ENCODE results near the gene SPDEF. TPM values are rescaled to one million over a fixed set of nuclear protein-coding genes. Genes with fewer than 3 reads are reported as not detected.

The SPDEF gene
- total and polyA plus RNA-seq, 10 of the 15 experiments (the other 5 are each of a cell fraction or from before 2014, with no cell fraction given) = not detected

GRCh38 chr6:34496103-34496685 lies 59.9 kb downstream of the SPDEF start:
- Histone ChIP-seq H3K9ac (ENCODE audit: control insufficient read depth, insufficient read depth, low read length) (no peak overlapping the region), H3K4me3 (no peak overlapping the region), H3K9me3 (replicated peaks; ENCODE audit: control insufficient read depth, insufficient read depth, low read length) (peaks cover 2% of the 10 kb centered on the region; the same call in 2 of the 3 replicates), H2AFZ (ENCODE audit: control insufficient read depth, low read depth, low read length) (no peak overlapping the region), H3K4me2 (ENCODE audit: control insufficient read depth, insufficient read depth) (no peak overlapping the region), H3K27me3 (replicated peaks in 1 of 2; ENCODE audit: control insufficient read depth in 2 of 2, insufficient read depth in 2 of 2, low read length in 1 of 2) (no peaks in the 10 kb centered on the region), H3K79me2 (ENCODE audit: control insufficient read depth, insufficient read depth, low read length) (no peaks in the 10 kb centered on the region), H4K20me1 (ENCODE audit: control insufficient read depth, insufficient read depth) (no peaks in the 10 kb centered on the region), H3K36me3 (ENCODE audit: control insufficient read depth in 2 of 2, insufficient read depth in 2 of 2, low read length in 1 of 2) (no peaks in the 10 kb centered on the region), H3K27ac (ENCODE audit: control insufficient read depth, insufficient read depth) (no peak overlapping the region), H3K4me1 (ENCODE audit: control insufficient read depth, insufficient read depth, low read length) (no peaks in the 10 kb centered on the region)
- ChIA-PET POLR2A (interaction anchor here (0.7 kb wide), 1 partner anchor 264 kb away, joined by 5 read pairs; no protein-coding TSS in a partner anchor), SMC1A (ENCODE audit: uncharacterized antibody, unreplicated experiment) (no interaction called here), RAD21 (ENCODE audit: unreplicated experiment) (interaction anchor here (0.6 kb wide), 2 partner anchors 247 to 491 kb away, joined by 3 to 4 read pairs; no protein-coding TSS in a partner anchor), CTCF (interaction anchor here (0.8 kb wide), 1 partner anchor 36 kb away, joined by 3 read pairs; no protein-coding TSS in a partner anchor)
- ATAC-seq (no peak), FAIRE-seq (no peak), DNase-seq (ENCODE audit: low read depth, low spot score) (no peak)
- no peak for TF ChIP-seq PBX3 (IDR thresholded peaks at IDR 0.05; ENCODE audit: insufficient replicate concordance, low read depth, low read length)
- TF ChIP-seq CHD2 (IDR thresholded peaks at IDR 0.05; ENCODE audit: borderline replicate concordance, low read depth, low read length) = no peak
- peak; percentile 27 for TF ChIP-seq BCL3 (IDR thresholded peaks at IDR 0.05; ENCODE audit: borderline replicate concordance, insufficient read depth, low read depth, low read length, poor library complexity, severe bottlenecking)
- TF ChIP-seq SMAD5 (IDR thresholded peaks at IDR 0.05; ENCODE audit: low read depth) = no peak
- no peak for TF ChIP-seq E4F1 (IDR thresholded peaks at IDR 0.05; ENCODE audit: borderline replicate concordance, partially characterized antibody)
- no peak for TF ChIP-seq TCF7 (IDR thresholded peaks at IDR 0.05; ENCODE audit: borderline replicate concordance)
- TF ChIP-seq ETV6 (conservative IDR thresholded peaks at IDR 0.05 in 1 of 2, IDR thresholded peaks at IDR 0.05 in 1 of 2; ENCODE audit: borderline replicate concordance in 1 of 2, low read depth in 1 of 2) = no peak
- 45% methylated on average over 9 of the region's 9 CpGs for WGBS (ENCODE audit: insufficient coverage, insufficient replicate concordance, low lambda C conversion rate, missing lambda C conversion rate)
- BruUV-seq (replicated peaks) = no TSS peak
- intact Hi-C loops (cut with micrococcal nuclease; ENCODE audit: unreplicated experiment) = no loop called here
- in situ Hi-C loops (cut with MboI) = no loop called here

Data from GM12878 (cell line).